Endothelial cell (in vitro differentiated cells): ENCODE measurements around the gene SETDB1. TPM values are rescaled to one million over a fixed set of nuclear protein-coding genes. Genes with fewer than 3 reads are reported as not detected.

ENCODE experiments used
- DNase-seq: peaks from one replicate; pipeline ENCODE4 v3.0.0; 2021; ENCODE audit warnings: low spot score
- H3K27ac Mint-ChIP-seq: one replicate; pipeline ENCODE4 v1.8.0; 2021; ENCODE audit warnings: mixed read lengths, inconsistent platforms; ENCODE audit not compliant: unreplicated experiment
- H3K27me3 Mint-ChIP-seq: one replicate; pipeline ENCODE4 v1.8.0; 2021; ENCODE audit warnings: mild to moderate bottlenecking, moderate library complexity, mixed read lengths, inconsistent platforms; ENCODE audit not compliant: unreplicated experiment
- H3K36me3 Mint-ChIP-seq: one replicate; pipeline ENCODE4 v1.8.0; 2021; ENCODE audit warnings: mild to moderate bottlenecking, low read depth, mixed read lengths, inconsistent platforms; ENCODE audit not compliant: unreplicated experiment
- H3K4me1 Mint-ChIP-seq: one replicate; pipeline ENCODE4 v1.8.0; 2021; ENCODE audit warnings: mild to moderate bottlenecking, mixed read lengths, inconsistent platforms; ENCODE audit not compliant: unreplicated experiment
- H3K4me3 Mint-ChIP-seq: one replicate; pipeline ENCODE4 v1.8.0; 2021; ENCODE audit warnings: mild to moderate bottlenecking, mixed read lengths, inconsistent platforms; ENCODE audit not compliant: unreplicated experiment
- H3K9me3 Mint-ChIP-seq: one replicate; pipeline ENCODE4 v1.8.0; 2021; ENCODE audit warnings: mixed read lengths, inconsistent platforms; ENCODE audit not compliant: unreplicated experiment
- total RNA-seq: library from RNA; stranded (reverse); fragmentation: NEBNext Ultra II Directional; extraction: Animal tissue kit (Norgen Biotek cat#: 25700); gene quantifications from one replicate; pipeline ENCODE4 v1.2.1, GENCODE V29; 2021; ENCODE audit not compliant: unreplicated experiment
- TF ChIP-seq, protein P1 (sequence below): fragments of 200-600 bp; sonication (generic); IDR thresholded peaks from one replicate; pipeline ENCODE4 v1.5.0; 2021; ENCODE audit warnings: antibody characterized with exemption; ENCODE audit not compliant: unreplicated experiment

SETDB1 gene
- total RNA-seq, 1 donor from 2014 or later, result 50.6 TPM

DNA sequence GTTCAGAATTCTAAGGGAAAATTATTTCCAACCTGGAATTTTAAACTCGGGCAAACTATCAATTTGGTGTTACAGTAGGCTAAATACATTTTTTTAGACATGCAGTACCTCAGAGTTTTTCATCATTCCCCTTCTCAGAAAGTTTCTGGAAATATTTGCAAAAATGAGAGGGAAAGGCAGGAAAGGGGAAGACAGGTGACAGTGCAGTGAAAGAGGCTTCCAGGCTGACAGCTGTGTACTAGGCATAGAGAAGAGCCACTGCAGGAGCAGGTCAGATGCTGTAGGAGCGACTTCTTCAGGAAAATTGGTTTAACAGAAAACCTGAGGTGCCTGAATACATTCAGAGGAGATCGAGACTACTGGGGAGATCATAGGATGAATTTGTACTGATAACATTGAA is 28.5 kb downstream of the SETDB1 start:
- TF ChIP-seq, protein P1, sequence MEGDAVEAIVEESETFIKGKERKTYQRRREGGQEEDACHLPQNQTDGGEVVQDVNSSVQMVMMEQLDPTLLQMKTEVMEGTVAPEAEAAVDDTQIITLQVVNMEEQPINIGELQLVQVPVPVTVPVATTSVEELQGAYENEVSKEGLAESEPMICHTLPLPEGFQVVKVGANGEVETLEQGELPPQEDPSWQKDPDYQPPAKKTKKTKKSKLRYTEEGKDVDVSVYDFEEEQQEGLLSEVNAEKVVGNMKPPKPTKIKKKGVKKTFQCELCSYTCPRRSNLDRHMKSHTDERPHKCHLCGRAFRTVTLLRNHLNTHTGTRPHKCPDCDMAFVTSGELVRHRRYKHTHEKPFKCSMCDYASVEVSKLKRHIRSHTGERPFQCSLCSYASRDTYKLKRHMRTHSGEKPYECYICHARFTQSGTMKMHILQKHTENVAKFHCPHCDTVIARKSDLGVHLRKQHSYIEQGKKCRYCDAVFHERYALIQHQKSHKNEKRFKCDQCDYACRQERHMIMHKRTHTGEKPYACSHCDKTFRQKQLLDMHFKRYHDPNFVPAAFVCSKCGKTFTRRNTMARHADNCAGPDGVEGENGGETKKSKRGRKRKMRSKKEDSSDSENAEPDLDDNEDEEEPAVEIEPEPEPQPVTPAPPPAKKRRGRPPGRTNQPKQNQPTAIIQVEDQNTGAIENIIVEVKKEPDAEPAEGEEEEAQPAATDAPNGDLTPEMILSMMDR, result no peak
- no peak for DNase-seq
- Mint-ChIP-seq H3K27ac (no peak overlapping the region), H3K9me3 (no peaks in the 10 kb centered on the region), H3K4me1 (no peaks in the 10 kb centered on the region), H3K27me3 (peaks cover 3% of the 10 kb centered on the region), H3K36me3 (peaks cover 62% of the 10 kb centered on the region), H3K4me3 (no peak overlapping the region)

DNA sequence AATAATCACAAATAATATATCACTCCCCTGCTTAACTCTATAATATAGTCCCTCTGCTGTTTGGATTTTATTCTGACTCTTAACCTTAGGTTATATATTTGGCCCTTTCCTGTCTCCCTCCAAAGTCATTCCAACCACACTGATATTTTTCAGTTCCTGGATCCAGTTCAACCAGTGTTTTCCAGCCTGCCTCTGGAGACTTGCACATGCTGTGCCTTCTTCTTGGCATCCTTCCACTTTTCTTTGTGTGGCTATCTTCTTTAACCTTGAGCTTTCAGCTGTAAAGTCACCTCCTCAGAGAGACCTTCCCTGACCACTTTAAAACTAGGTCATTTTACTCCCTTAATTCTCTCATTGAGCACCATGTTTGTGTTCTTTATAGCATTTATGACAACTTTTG is 29.1 kb downstream of the SETDB1 start:
- peaks cover 58% of the 10 kb centered on the region for H3K36me3 Mint-ChIP-seq
- peaks cover 3% of the 10 kb centered on the region for H3K27me3 Mint-ChIP-seq
- H3K9me3 Mint-ChIP-seq, result no peaks in the 10 kb centered on the region
- H3K4me1 Mint-ChIP-seq, result no peaks in the 10 kb centered on the region
- no peak for DNase-seq
- no peak overlapping the region for H3K27ac Mint-ChIP-seq
- TF ChIP-seq, protein P1, result no peak
- H3K4me3 Mint-ChIP-seq, result no peak overlapping the region

DNA sequence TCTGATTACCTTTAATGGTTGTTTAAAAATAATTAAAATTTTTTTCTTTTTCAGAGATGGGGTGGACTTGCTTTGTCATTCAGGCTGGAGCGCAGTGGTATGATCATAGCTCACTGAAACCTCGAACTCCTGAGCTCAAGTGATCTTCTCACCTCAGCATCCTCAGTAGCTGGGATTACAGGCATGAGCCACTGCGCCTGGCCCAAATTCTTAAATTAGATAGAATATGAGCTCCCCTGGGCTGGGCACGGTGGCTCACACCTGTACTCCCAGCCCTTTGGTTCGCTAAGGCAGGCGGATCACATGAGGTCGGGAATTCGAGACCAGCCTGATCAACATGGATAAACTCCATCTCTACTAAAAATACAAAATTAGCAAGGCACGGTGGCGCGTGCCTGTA is 31.5 kb downstream of the SETDB1 start:
- DNase-seq, result no peak
- Mint-ChIP-seq H3K36me3 (peaks cover 55% of the 10 kb centered on the region), H3K9me3 (no peaks in the 10 kb centered on the region), H3K4me1 (peaks cover 9% of the 10 kb centered on the region), H3K27me3 (peaks cover 8% of the 10 kb centered on the region), H3K27ac (no peak overlapping the region), H3K4me3 (no peak overlapping the region)
- TF ChIP-seq, protein P1, result no peak

DNA sequence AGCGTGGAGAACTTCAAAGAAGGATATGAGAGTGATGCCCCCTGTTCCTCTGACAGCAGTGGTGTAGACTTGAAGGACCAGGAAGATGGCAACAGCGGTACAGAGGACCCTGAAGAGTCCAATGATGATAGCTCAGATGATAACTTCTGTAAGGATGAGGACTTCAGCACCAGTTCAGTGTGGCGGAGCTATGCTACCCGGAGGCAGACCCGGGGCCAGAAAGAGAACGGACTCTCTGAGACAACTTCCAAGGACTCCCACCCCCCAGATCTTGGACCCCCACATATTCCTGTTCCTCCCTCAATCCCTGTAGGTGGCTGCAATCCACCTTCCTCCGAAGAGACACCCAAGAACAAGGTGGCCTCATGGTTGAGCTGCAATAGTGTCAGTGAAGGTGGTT is 34.5 kb downstream of the SETDB1 start:
- H3K36me3 Mint-ChIP-seq, result peaks cover 56% of the 10 kb centered on the region
- no peak overlapping the region for H3K27ac Mint-ChIP-seq
- H3K27me3 Mint-ChIP-seq, result peaks cover 9% of the 10 kb centered on the region
- H3K4me3 Mint-ChIP-seq, result peak overlapping the region; percentile 39
- no peaks in the 10 kb centered on the region for H3K9me3 Mint-ChIP-seq
- H3K4me1 Mint-ChIP-seq, result peaks cover 32% of the 10 kb centered on the region
- no peak for DNase-seq
- TF ChIP-seq, protein P1, result no peak

DNA sequence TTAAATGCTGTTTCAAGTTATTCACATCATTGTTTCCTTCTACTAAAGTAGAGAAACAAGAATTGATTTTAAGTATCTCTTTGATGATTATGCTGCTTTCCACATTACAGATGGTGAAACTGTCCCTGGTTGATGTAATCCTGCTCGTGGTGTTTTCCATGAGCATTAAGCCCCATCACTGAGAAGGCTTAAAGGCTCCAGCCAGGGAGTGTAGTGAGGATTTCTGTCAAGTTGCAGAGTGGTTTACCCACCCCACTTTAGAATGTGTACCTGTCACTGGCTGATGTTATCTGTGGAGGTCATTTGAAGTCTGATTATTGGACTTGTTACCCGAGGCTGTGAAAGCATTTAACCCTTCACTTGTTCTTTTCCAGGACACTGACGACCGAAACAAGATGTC is 35.6 kb downstream of the SETDB1 start:
- Mint-ChIP-seq H3K9me3 (no peaks in the 10 kb centered on the region), H3K27ac (peak overlapping the region; percentile 57), H3K4me1 (peaks cover 32% of the 10 kb centered on the region), H3K36me3 (peaks cover 61% of the 10 kb centered on the region), H3K4me3 (peak overlapping the region; percentile 44), H3K27me3 (peaks cover 10% of the 10 kb centered on the region)
- TF ChIP-seq, protein P1, result no peak
- no peak for DNase-seq
